Right lobe of liver (tissue), 4 donors: ENCODE data around the gene NAALADL2.

ENCODE experiments used
- POLR2A ChIP-seq: fragments of 450-650 bp; IDR thresholded peaks from one replicate; pipeline ENCODE4 v1.6.1; 2017; ENCODE audit warnings: antibody characterized with exemption, mild to moderate bottlenecking
- TF ChIP-seq, protein P1 (sequence below), 4 donors: fragments of 200-600 bp in 3 of 4; fragments of 450-650 bp in 1 of 4; IDR thresholded peaks; one replicate each; pipeline versions ENCODE4 v1.5.1 to v1.8.0; 2016 to 2022; ENCODE audit warnings: antibody characterized with exemption in 4 of 4, mild to moderate bottlenecking in 2 of 4
- donor health status: DM: no; HTN: no; CAD: no.
- donor health status: DM: no; HTN: no; CAD: no.
- donor health status: DM: no; HTN: yes; CAD: no.

DNA sequence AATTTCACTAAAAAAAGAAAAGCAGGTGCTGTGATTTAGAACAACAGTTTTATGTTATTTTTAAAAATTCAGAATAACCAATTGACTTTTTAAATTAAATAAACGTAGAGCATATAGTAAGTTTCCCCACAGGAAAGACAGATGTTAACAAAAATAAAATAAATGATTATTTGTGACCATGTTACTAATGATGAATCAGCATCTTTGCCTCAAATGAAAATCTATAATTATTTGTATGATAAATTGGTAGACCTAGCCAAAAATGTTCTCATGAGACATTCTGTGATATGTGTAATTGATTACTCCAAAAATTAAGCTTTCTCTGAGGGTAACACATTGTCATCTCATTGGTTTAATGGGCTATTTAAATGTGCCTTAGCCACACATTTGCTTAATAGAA lies 948.0 kb downstream of the NAALADL2 start:
- TF ChIP-seq, protein P1, sequence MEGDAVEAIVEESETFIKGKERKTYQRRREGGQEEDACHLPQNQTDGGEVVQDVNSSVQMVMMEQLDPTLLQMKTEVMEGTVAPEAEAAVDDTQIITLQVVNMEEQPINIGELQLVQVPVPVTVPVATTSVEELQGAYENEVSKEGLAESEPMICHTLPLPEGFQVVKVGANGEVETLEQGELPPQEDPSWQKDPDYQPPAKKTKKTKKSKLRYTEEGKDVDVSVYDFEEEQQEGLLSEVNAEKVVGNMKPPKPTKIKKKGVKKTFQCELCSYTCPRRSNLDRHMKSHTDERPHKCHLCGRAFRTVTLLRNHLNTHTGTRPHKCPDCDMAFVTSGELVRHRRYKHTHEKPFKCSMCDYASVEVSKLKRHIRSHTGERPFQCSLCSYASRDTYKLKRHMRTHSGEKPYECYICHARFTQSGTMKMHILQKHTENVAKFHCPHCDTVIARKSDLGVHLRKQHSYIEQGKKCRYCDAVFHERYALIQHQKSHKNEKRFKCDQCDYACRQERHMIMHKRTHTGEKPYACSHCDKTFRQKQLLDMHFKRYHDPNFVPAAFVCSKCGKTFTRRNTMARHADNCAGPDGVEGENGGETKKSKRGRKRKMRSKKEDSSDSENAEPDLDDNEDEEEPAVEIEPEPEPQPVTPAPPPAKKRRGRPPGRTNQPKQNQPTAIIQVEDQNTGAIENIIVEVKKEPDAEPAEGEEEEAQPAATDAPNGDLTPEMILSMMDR (IDR thresholded peaks at IDR 0.05): no peak
- TF ChIP-seq POLR2A: no peak
